Glutamatergic neuron (in vitro differentiated cells): ENCODE data around the gene PPP4R4. TPM values are rescaled to one million over a fixed set of nuclear protein-coding genes. Genes with fewer than 3 reads are reported as not detected.
"Not testable (repeated sequence)": the region's sequence is repeated elsewhere in the genome, so short reads cannot be mapped to it uniquely, and the experiment has no call there.

ENCODE experiments used
- DNase-seq: peaks from one replicate; pipeline ENCODE4 v3.0.0; 2022
- H3K27ac Mint-ChIP-seq: one replicate; pipeline ENCODE4 v1.8.0; 2020; ENCODE audit warnings: mild to moderate bottlenecking, mixed read lengths, inconsistent platforms; ENCODE audit not compliant: unreplicated experiment
- H3K27me3 Mint-ChIP-seq: one replicate; pipeline ENCODE4 v1.8.0; 2020; ENCODE audit warnings: mild to moderate bottlenecking, moderate library complexity, mixed read lengths, inconsistent platforms; ENCODE audit not compliant: unreplicated experiment
- H3K36me3 Mint-ChIP-seq: one replicate; pipeline ENCODE4 v1.8.0; 2020; ENCODE audit warnings: mild to moderate bottlenecking, mixed read lengths, inconsistent platforms; ENCODE audit not compliant: unreplicated experiment
- H3K4me1 Mint-ChIP-seq: one replicate; pipeline ENCODE4 v1.8.0; 2020; ENCODE audit warnings: mild to moderate bottlenecking, low read depth, mixed read lengths, inconsistent platforms; ENCODE audit not compliant: unreplicated experiment
- H3K4me3 Mint-ChIP-seq: one replicate; pipeline ENCODE4 v1.8.0; 2020; ENCODE audit warnings: mild to moderate bottlenecking, mixed read lengths, inconsistent platforms; ENCODE audit not compliant: unreplicated experiment
- H3K9me3 Mint-ChIP-seq: one replicate; pipeline ENCODE4 v1.8.0; 2020; ENCODE audit warnings: mild to moderate bottlenecking, moderate library complexity, mixed read lengths, inconsistent platforms; ENCODE audit not compliant: unreplicated experiment
- total RNA-seq: library from RNA; stranded (reverse); fragmentation: NEBNext Ultra II Directional; extraction: Animal tissue kit (Norgen Biotek cat#: 25700); gene quantifications from one replicate; pipeline ENCODE4 v1.2.1, GENCODE V29; 2021; ENCODE audit not compliant: unreplicated experiment
- TF ChIP-seq, protein P1 (sequence below): fragments of 200-600 bp; sonication (generic); IDR thresholded peaks from one replicate; pipeline ENCODE4 v1.5.0; 2021; ENCODE audit not compliant: partially characterized antibody, unreplicated experiment

Gene PPP4R4
- total RNA-seq, 1 donor from 2014 or later, result 1.6 TPM

- no peaks in the 10 kb centered on the region for H3K4me1 Mint-ChIP-seq
- no peaks in the 10 kb centered on the region for H3K27me3 Mint-ChIP-seq
- H3K36me3 Mint-ChIP-seq, result peaks cover 13% of the 10 kb centered on the region
- peaks cover 5% of the 10 kb centered on the region for H3K9me3 Mint-ChIP-seq
- H3K4me3 Mint-ChIP-seq, result no peak overlapping the region
- DNase-seq, result no peak
- TF ChIP-seq, protein P1, sequence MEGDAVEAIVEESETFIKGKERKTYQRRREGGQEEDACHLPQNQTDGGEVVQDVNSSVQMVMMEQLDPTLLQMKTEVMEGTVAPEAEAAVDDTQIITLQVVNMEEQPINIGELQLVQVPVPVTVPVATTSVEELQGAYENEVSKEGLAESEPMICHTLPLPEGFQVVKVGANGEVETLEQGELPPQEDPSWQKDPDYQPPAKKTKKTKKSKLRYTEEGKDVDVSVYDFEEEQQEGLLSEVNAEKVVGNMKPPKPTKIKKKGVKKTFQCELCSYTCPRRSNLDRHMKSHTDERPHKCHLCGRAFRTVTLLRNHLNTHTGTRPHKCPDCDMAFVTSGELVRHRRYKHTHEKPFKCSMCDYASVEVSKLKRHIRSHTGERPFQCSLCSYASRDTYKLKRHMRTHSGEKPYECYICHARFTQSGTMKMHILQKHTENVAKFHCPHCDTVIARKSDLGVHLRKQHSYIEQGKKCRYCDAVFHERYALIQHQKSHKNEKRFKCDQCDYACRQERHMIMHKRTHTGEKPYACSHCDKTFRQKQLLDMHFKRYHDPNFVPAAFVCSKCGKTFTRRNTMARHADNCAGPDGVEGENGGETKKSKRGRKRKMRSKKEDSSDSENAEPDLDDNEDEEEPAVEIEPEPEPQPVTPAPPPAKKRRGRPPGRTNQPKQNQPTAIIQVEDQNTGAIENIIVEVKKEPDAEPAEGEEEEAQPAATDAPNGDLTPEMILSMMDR, result no peak
- H3K27ac Mint-ChIP-seq, result no peak overlapping the region
These were observed 29.5 kb downstream of the PPP4R4 start for GRCh38 chr14:94203473-94204210.

GRCh38 chr14:94213021-94213420 lies 38.9 kb downstream of the PPP4R4 start:
- Mint-ChIP-seq H3K27me3 (no peaks in the 10 kb centered on the region), H3K9me3 (no peaks in the 10 kb centered on the region), H3K4me3 (no peak overlapping the region), H3K4me1 (no peaks in the 10 kb centered on the region), H3K27ac (no peak overlapping the region), H3K36me3 (no peaks in the 10 kb centered on the region)
- no peak for DNase-seq
- TF ChIP-seq, protein P1, result no peak

- DNase-seq, result no peak
- TF ChIP-seq, protein P1, result no peak
- Mint-ChIP-seq H3K27me3 (no peaks in the 10 kb centered on the region), H3K9me3 (no peaks in the 10 kb centered on the region), H3K36me3 (no peaks in the 10 kb centered on the region), H3K4me1 (no peaks in the 10 kb centered on the region), H3K27ac (no peak overlapping the region), H3K4me3 (no peak overlapping the region)
These were observed 39.6 kb downstream of the PPP4R4 start for GRCh38 chr14:94213741-94214140.

DNA sequence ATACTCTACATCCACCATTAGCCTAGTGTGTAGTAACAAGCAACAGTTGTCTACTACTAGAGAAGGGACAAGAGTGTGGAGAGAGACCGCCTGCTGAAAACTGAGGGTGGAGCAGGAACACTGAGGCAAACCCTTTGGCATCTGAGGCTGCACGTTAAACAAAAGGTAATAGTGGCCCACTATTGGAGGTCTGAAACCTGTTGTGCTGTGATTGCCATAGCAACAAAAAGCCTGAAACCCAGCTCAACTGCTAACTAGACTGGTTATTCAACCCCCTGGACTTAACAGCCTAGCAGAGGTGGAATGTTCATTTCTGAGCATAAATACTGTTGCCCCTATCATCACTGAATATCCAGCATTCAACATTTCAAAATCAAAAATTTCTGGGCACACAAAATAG lies 43.0 kb downstream of the PPP4R4 start:
- TF ChIP-seq, protein P1, result no peak
- Mint-ChIP-seq H3K27ac (no peak overlapping the region), H3K4me3 (no peak overlapping the region)

GRCh38 chr14:94218198-94218886 lies 44.2 kb downstream of the PPP4R4 start:
- H3K4me1 Mint-ChIP-seq, DNase-seq, H3K36me3 Mint-ChIP-seq, H3K9me3 Mint-ChIP-seq, H3K4me3 Mint-ChIP-seq, H3K27me3 Mint-ChIP-seq, H3K27ac Mint-ChIP-seq: not testable (repeated sequence)

More for the DNA sequence above, 43.0 kb downstream of the PPP4R4 start:
- no peaks in the 10 kb centered on the region for H3K27me3 Mint-ChIP-seq
- no peaks in the 10 kb centered on the region for H3K9me3 Mint-ChIP-seq
- no peak for DNase-seq
- no peaks in the 10 kb centered on the region for H3K36me3 Mint-ChIP-seq
- H3K4me1 Mint-ChIP-seq, result no peaks in the 10 kb centered on the region
